ENCODE results near the gene RHOF. TPM values are rescaled to one million over a fixed set of nuclear protein-coding genes. Genes with fewer than 3 reads are reported as not detected.
"Not testable (repeated sequence)": the region's sequence is repeated elsewhere in the genome, so short reads cannot be mapped to it uniquely, and the experiment has no call there.

RHOF gene
- polyA plus RNA-seq, 1 of the 3 experiments (the other 2 are of a cell fraction): 5.0 TPM

DNA sequence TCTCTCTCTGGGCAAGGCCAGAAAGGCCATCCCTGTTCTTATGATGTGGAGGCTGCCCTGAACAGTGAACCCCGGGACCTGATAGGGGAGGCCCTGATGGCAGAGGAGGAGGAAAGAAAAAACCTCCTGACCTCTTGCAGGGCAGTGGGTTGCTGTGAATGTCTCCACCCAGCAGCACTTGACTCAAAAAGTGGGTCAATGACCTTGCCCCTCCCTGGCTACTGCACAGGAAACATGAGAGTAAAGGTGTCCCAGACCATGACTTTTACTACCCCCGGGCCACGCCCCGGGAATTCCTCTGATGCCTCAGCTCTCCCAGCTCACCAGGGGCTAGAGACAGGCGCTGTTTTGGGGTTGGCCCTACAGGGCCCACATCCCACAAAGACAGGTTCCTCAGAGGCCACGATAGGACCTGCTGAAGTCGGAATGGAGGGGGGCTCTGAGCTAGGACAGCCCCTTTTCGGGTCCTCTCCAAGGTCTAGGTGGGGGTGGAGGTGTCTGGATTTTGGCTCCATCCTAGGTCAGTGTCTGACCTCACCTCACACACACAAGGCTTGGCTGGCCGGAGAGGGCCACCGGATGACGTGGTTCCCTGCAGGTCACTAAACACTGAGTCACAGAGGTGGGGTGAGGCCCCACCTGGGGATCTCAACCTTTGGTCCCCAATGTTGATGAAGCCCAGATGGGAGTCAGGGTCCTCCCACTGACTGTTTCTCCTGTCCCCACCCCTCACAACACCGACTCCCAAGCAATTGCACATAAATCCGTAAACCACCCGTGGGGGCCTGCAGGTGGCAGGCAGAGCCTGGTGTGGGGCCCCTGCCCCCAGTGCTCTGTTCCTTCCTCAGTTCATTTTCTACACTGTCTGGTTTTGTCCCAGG, 1.6 kb downstream of the RHOF start:
- Histone ChIP-seq H3K9me2 (no peaks in the 10 kb centered on the region), H3K4me2 (no peak overlapping the region), H3K27me3 (ENCODE audit: insufficient read depth) (no peaks in the 10 kb centered on the region), H2AFZ (ENCODE audit: low read depth) (no peak overlapping the region), H3K27ac (ENCODE audit: low read depth in 2 of 2, low read length in 1 of 2) (no peak overlapping the region), H3K36me3 (replicated peaks in 1 of 2; ENCODE audit: control insufficient read depth in 1 of 2, insufficient read depth in 2 of 2, low read length in 1 of 2) (peaks cover 3 to 5% of the 10 kb centered on the region in 2 experiments), H3K9me3 (no peaks in the 10 kb centered on the region), H4K20me1 (ENCODE audit: insufficient read depth) (no peaks in the 10 kb centered on the region; the same call in 1 of the 2 replicates), H3K4me3 (ENCODE audit: low read depth in 2 of 2, low read length in 1 of 2) (no peak overlapping the region), H3K9ac (no peak overlapping the region), H3F3A (replicated peaks; ENCODE audit: insufficient read depth) (peaks cover 22% of the 10 kb centered on the region), H3K4me1 (ENCODE audit: control insufficient read depth in 1 of 2, insufficient read depth in 2 of 2, low read depth in 1 of 2, low read length in 1 of 2) (peaks cover 17 to 41% of the 10 kb centered on the region in 2 experiments; a peak in 3 of 4 replicates), H3K79me2 (ENCODE audit: insufficient read depth) (peaks cover 18% of the 10 kb centered on the region)
- POLR2A ChIA-PET: no interaction called here
- CTCF ChIA-PET: interaction anchor here (1.1 to 16.0 kb wide), 7 partner anchors 16 to 109 kb away, joined by 3 to 675 read pairs (median 92); partner anchors contain the start of genes PSMD9 and SETD1B
- no peak for DNase-seq
- no peak for TF ChIP-seq FOSL2 (IDR thresholded peaks at IDR 0.05; ENCODE audit: borderline replicate concordance, low read depth)
- no peak for TF ChIP-seq RFX5 (IDR thresholded peaks at IDR 0.05; ENCODE audit: low read length)
- no peak for TF ChIP-seq YY1 (IDR thresholded peaks at IDR 0.05; ENCODE audit: low read depth)
- TF ChIP-seq, protein P1, sequence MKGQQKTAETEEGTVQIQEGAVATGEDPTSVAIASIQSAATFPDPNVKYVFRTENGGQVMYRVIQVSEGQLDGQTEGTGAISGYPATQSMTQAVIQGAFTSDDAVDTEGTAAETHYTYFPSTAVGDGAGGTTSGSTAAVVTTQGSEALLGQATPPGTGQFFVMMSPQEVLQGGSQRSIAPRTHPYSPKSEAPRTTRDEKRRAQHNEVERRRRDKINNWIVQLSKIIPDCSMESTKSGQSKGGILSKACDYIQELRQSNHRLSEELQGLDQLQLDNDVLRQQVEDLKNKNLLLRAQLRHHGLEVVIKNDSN (IDR thresholded peaks at IDR 0.05; ENCODE audit: borderline replicate concordance, low read depth): no peak
- TF ChIP-seq JUND (IDR thresholded peaks at IDR 0.05): no peak
- TF ChIP-seq TAF1 (IDR thresholded peaks at IDR 0.05; ENCODE audit: borderline replicate concordance, low read depth, low read length): no peak
- 72% methylated on average over 10 of the region's 14 CpGs for WGBS (ENCODE audit: low lambda C conversion rate)

DNA sequence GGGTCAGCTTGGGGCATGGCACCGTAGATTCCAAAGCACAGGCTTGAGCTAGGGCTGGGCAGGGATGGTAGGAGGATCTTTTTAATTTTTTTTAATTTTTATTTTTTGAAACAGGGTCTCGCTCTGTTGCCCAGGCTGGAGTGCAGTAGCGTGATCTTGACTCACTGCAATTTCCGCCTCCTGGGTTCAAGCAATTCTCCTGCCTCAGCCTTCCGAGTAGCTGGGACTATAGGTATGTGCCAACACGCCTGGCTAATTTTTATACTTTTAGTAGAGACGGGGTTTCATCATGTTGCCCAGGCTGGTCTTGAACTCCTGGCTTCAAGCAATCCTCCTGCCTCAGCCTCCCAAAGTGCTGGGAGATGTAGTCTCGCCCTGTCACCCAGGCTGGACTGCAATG, 2.7 kb downstream of the RHOF start:
- H3K9me2 ChIP-seq; H3K4me3 ChIP-seq (ENCODE audit: low read depth in 2 of 2, low read length in 1 of 2); H3K27me3 ChIP-seq (ENCODE audit: insufficient read depth); POLR2A ChIA-PET; H3K36me3 ChIP-seq (replicated peaks in 1 of 2; ENCODE audit: control insufficient read depth in 1 of 2, insufficient read depth in 2 of 2, low read length in 1 of 2); DNase-seq; H3K27ac ChIP-seq (ENCODE audit: low read depth in 2 of 2, low read length in 1 of 2); H3K79me2 ChIP-seq (ENCODE audit: insufficient read depth); H2AFZ ChIP-seq (ENCODE audit: low read depth); H3K9ac ChIP-seq; H3K9me3 ChIP-seq; H4K20me1 ChIP-seq (ENCODE audit: insufficient read depth); H3K4me2 ChIP-seq: not testable (repeated sequence)
- CTCF ChIA-PET: interaction anchor here (1.1 to 16.0 kb wide), 5 partner anchors 15 to 238 kb away, joined by 3 to 675 read pairs (median 4); partner anchors contain the start of genes SETD1B and TMEM120B
- Histone ChIP-seq H3F3A (replicated peaks; ENCODE audit: insufficient read depth) (peaks cover 18% of the 10 kb centered on the region), H3K4me1 (ENCODE audit: control insufficient read depth in 1 of 2, insufficient read depth in 2 of 2, low read depth in 1 of 2, low read length in 1 of 2) (peaks cover 9 to 31% of the 10 kb centered on the region in 2 experiments; a peak in 3 of 4 replicates)
- 94% methylated on average over 8 of the region's 8 CpGs for WGBS (ENCODE audit: low lambda C conversion rate)

Measured in SK-N-SH (cell line).